GM21529 (cell line): ENCODE results near the gene DSP.

Source experiments
- ATAC-seq: cut with Tn5 transposase; IDR thresholded peaks from one replicate; pipeline ENCODE4 v1.9.1; 2021; ENCODE audit not compliant: unreplicated experiment

The DSP gene

GRCh38 chr6:7541175-7542064, at the start of gene DSP:
DSP (plus strand) TSS chr6:7541671; CDS start chr6:7541916, 245 bp downstream.
- no peak for ATAC-seq

DNA sequence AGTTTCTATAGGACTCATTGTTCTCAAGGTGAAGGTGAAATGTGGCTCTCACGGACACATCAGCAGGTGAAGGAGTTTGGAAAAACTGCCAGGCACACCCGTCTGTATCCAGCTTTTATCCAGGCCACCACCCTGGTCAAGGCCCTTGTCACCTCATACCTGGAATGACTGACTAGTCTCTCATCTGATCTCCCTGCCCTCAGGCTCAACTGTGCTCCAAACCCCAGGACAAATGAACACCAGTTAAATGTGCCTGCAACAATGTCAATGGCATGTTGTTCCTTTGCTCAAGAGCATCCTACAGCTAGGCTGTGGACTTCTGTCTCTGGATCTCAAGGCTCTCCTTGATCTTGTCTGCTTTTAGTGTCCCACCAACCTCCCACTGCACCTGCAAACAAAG, 47.6 kb upstream of the DSP start:
- ATAC-seq = no peak

DNA sequence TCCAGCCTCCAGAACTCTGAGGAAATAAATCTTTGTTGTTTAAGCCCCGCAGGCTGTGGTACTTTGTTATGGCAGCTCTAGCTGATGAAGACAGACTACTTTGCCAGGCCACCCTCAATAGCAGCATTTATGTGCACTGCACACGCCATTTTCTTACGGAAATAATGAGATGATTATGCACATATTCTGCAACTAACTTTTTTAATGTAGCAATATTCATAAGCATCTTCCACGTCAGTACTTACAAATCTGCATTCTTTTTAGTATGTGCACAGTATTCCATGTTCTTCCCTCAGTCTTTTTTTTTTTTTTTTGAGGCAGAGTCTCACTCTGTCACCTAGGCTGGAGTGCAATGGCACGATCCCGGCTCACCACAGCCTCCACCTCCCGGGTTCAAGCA, 46.8 kb upstream of the DSP start:
- ATAC-seq = no peak

GRCh38 chr6:7496266-7496875, 45.1 kb upstream of the DSP start:
- ATAC-seq = no peak

- no peak for ATAC-seq
These were observed 40.7 kb upstream of the DSP start for GRCh38 chr6:7500752-7501282.

DNA sequence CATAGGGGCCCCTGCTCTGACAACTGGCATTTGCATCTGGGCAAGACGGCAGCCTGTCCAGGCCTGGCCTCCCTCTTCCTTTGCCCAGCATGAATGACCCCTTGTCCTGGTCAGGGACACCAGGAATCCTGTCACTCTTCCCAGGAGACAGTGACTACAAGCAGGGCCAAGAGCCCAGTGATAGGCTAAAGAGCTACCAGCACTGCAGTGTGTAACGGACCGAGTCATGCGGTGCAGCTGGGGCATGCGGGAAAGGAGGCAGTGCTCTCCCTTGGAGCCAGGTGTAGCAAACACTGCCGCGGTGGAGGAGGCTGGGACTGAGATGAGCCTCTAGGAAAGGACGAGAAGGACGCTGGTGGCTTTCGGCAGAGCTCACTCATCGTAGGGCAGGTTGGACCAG, 38.7 kb upstream of the DSP start:
- ATAC-seq = no peak

DNA sequence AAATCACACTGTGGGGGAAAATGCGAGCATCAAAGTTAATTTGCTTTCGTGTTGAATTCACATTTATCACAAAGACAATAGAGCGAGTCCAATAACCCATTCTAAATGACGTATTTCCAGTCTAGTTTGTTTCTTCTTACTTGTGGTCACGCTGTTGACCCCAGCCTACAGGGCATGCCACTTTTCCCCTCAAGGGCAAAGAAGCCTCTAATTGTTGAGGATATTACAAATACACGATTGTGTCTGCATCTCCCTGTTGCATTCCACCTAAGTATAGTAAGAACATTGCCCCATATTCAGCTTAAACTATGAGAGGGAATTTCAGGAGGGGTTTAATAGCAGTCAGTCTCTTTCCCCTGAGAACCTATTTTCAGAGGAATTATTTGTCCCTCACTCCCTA, 37.4 kb upstream of the DSP start:
- no peak for ATAC-seq

DNA sequence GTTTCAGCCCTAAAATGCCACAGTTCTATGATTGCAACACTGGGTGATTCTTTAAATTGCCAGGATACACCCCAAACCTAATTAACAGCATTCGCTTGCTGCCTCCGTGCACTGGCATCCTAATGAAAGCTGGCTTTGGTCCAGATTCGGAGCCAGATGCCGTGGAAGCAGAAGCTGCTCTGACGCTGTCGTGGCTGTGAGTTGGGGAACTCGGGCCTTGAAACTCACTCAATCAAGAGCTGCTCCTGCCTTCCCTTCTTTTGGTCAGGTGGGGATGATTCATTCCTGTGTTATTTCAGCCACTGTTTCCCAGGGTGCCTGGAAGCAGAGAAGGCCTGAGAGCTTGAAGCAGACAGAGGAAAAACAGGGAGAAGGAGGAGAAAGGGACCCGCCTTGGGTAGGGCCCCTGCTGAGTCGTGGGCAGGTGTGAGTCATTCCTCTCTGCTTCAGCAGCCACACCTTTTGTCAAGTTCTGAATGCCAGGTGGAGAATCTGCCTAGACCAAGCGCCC, 36.2 kb upstream of the DSP start:
- no peak for ATAC-seq

GRCh38 chr6:7507600-7507999, 33.9 kb upstream of the DSP start:
- ATAC-seq = no peak

DNA sequence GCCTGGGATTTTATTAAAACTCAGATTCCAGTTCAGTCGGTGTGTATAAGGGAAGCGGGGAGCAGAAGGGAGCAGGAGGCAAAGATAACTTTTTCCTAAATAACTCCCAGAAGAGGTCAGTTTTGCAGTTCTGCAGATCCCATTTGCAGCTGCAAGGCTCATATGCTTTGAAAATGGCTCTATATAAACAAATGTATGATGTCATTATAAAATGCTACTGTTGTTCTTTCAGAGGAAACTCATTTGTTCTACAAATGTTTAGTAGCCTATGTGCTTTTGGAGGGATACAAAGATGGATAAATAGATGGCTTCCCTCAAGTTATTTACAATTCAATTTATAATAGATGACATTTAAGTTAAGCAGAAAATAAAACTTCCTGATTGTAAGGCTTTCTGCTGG, 29.2 kb upstream of the DSP start:
- ATAC-seq = no peak

- ATAC-seq = no peak
These were observed 27.9 kb upstream of the DSP start for GRCh38 chr6:7513529-7513928.

GRCh38 chr6:7515363-7515762, 26.1 kb upstream of the DSP start:
- ATAC-seq = no peak

DNA sequence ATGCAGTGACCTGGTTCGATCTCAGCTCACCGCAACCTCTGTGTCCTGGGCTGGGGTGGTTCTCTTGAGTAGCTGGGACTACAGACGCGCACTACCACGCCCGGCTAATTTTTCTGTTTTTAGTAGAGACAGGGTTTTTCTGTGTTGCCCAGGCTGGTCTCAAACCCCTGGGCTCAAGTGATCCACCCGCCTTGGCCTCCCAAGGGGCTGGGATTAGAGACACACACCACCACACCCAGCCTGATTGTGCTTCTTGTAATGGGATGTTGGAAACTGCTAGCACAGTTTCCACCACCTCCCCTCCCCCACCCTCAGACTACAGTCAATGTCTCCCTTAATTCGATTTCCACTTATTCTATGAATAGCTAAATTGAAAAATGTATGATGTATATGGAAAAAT, 22.6 kb upstream of the DSP start:
- ATAC-seq = no peak

DNA sequence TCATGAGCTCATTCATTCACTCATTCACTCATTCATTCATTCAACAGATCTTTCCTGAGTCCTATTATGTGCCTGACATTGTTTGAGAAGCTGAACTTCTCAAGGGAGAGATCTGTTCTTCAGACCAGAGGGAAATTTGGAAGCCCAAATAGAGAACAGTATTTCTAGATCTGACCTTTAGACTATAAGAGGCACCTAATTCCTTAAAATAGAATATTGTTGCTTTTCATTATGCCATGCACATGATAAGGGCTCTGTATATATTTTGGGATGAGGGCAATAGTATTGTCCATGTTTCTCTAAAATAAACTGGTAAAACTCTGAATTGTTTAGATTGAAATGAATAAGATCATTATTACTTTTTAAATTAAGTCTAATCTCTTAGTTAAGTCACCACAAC, 18.6 kb upstream of the DSP start:
- no peak for ATAC-seq

DNA sequence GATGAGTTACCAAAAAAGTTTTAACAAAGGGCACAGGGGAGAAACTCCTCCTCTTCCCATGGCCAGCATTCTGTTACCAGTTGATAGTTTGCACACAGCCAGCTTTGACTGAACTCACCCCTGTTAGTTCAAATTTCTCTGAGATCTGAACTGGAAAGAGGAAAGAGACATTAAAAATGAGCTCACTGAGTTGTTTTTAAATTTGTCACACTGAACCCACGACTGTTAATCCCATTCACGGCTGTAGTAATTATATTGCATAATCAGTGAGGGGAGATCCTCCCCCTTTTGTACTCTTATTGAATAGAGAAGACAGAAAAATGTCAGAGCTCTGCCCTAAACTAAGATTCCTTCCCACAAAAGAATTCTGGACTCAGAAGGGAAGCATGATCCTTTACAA, 17.5 kb upstream of the DSP start:
- ATAC-seq = no peak

DNA sequence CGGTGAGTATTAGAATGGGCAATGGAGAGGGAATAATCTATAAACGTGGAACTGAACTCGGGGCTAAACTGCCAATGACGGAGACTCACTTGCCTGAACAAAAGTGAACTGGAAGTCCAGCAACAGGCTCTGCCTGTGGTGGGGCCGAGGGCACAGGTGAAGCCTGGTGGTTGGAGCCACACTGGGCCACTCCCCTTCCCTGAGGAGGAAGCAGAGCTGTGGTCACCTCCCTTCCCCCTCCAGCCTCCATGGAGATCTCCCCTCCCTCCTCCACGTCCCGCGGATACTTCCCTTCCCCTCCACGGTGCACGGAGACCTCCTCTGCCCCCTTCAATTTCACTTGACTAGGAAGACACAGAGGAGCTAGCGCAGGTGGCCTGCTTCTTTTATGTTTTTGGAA, 14.7 kb upstream of the DSP start:
- no peak for ATAC-seq

GRCh38 chr6:7528565-7528964, 12.9 kb upstream of the DSP start:
- no peak for ATAC-seq

DNA sequence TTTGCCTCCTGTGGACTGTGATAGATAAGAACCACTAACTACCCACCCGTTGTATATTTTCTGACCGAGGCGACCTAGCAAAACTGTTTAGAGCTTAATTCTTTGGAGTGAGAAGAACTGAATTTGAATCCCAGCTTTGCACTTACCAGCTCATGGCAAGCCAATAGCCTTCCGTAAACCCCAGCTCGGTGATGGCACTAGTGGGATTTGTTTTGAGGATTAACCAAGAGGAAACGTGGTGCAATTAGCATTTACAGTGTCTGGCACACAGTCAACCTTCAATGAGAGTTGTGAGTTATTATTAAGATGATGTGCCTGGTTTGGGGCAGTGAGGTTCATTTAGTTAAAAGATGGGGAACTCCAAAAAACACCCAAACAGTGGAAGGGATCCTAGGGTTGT, 12.3 kb upstream of the DSP start:
- ATAC-seq = no peak

DNA sequence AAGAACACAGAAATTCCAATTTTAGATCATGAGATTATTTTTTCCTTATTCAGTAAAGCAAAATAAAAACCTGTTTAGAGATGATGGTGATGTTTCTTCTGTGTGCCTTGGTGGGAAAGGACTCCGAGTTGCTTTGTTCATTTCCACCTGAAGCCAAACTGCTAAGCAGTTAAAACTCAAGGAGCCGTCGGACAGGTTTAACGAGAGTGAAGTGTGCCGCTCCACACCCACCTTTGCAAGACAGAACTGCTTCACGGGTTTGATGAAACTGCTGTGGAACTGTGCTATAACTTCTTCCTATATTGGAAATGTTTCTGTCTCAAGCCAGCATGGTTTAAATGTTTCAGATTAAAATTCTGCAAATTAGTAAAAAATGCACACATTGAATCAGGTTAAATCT, 9.2 kb upstream of the DSP start:
- no peak for ATAC-seq

DNA sequence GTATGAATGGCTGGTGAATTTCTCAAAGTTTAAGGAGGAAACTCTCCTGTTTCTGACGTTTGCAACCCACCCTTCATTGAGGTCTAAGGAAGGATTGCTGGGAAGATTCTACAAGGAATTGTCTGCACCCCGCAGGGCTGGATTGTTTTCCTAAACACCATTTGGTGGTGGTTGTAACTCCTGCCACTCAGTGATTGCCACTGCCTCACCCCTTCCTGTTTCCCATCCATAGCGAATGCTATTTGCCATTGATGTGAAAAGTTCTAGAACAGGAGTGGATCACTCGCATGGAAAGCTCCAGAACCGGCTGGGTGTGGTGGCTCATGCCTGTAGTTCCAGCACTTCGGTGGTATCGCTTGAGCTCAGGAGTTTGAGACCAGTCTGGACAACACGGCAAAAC, 8.7 kb upstream of the DSP start:
- no peak for ATAC-seq

GRCh38 chr6:7534192-7534591, 7.3 kb upstream of the DSP start:
- ATAC-seq = no peak

- ATAC-seq = no peak
These were observed 6.0 kb upstream of the DSP start for GRCh38 chr6:7535498-7535897.
